Heart left ventricle (tissue), 16 donors: ENCODE measurements around the gene ABHD17A. TPM values are rescaled to one million over a fixed set of nuclear protein-coding genes. Genes with fewer than 3 reads are reported as not detected.

Experiments used
- ATAC-seq, 4 donors: fragments of 200-7000 bp; cut with Tn5 transposase; one replicate each; pipeline ENCODE4 v1.9.1; 2020 to 2022; ENCODE audit warnings: moderate library complexity in 4 of 4, mild to moderate bottlenecking in 3 of 4, moderate number of reproducible peaks in 1 of 4
- DNase-seq, 5 donors: peaks; one replicate each; pipeline ENCODE4 v3.0.0-alpha.2; 2020
- H3K27ac ChIP-seq, 12 donors: fragments of 200-600 bp; sonication (generic) in 4 of 12; one replicate each; pipeline versions ENCODE4 v1.5.0 to v1.8.0; 2016 to 2022; ENCODE audit warnings: mild to moderate bottlenecking in 2 of 12
- H3K27me3 ChIP-seq, 9 donors: fragments of 200-600 bp; sonication (generic) in 2 of 9; one replicate each; pipeline versions ENCODE4 v1.5.1 to v1.8.0; 2016 to 2022; ENCODE audit warnings: mild to moderate bottlenecking in 3 of 9
- H3K36me3 ChIP-seq, 9 donors: fragments of 200-600 bp; sonication (generic) in 2 of 9; one replicate each; pipeline versions ENCODE4 v1.5.0 to v1.8.0; 2018 to 2022; ENCODE audit warnings: mild to moderate bottlenecking in 2 of 9
- H3K4me1 ChIP-seq, 12 donors: fragments of 200-600 bp; sonication (generic) in 4 of 12; one replicate each; pipeline versions ENCODE4 v1.5.0 to v1.8.0; 2016 to 2022; ENCODE audit warnings: mild to moderate bottlenecking in 3 of 12
- H3K4me3 ChIP-seq, 12 donors: fragments of 200-600 bp; sonication (generic) in 4 of 12; one replicate each; pipeline versions ENCODE4 v1.5.0 to v1.8.0; 2017 to 2022; ENCODE audit warnings: mild to moderate bottlenecking in 9 of 12, moderate library complexity in 4 of 12
- H3K9me3 ChIP-seq, 12 donors: fragments of 200-600 bp; sonication (generic) in 4 of 12; one replicate each; pipeline versions ENCODE4 v1.5.0 to v1.8.0; 2016 to 2022; ENCODE audit warnings: mild to moderate bottlenecking in 1 of 12
- POLR2A ChIP-seq, 2 donors: fragments of 450-650 bp; IDR thresholded peaks; one replicate each; pipeline ENCODE4 v1.6.1; 2017; ENCODE audit warnings: antibody characterized with exemption in 2 of 2, mild to moderate bottlenecking in 2 of 2, moderate library complexity in 2 of 2
- WGBS, 4 donors: extraction: QIAGEN DNeasy Blood & Tissue Kit in 2 of 4; methylation state at CpG; one replicate each; pipeline versions ENCODE4 v1.1.5 to v1.1.7; 2013 to 2018; 5-methylcytosine and 5-hydroxymethylcytosine counted together
- intact Hi-C, 10 donors: fragments of 100-400 bp; cut with DNase I; formaldehyde crosslinking; loops; one replicate each; pipeline versions ENCODE4 v1.11.1 to v1.14.2; 2022
- polyA plus RNA-seq, 2 donors: library from polyadenylated mRNA; stranded (reverse); fragments of 200-250 nt; gene quantifications; one replicate each; pipeline ENCODE4 v1.2.3, GENCODE V29; 2013
- total RNA-seq, 9 donors: library from RNA; depleted of rRNA in 2 of 9; stranded (reverse); fragments of >200 nt in 2 of 9; fragmentation: NEBNext Ultra II Directional in 3 of 9; extraction: Animal tissue kit (Norgen Biotek cat#: 25700) in 3 of 9; gene quantifications; one replicate each; pipeline versions ENCODE4 v1.1.0 to v1.2.4, GENCODE V29; 2016 to 2023
- TF ChIP-seq, protein P1 (sequence below), 12 donors: fragments of 200-600 bp; sonication (generic) in 4 of 12; IDR thresholded peaks; one replicate each; pipeline versions ENCODE4 v1.5.0 to v1.8.0; 2018 to 2022; ENCODE audit warnings: antibody characterized with exemption in 12 of 12, mild to moderate bottlenecking in 5 of 12
- donor health status: ischemic (EF 13 %, LVEDD 7.1; RV severe dilation, severe dysfunction).
- donor health status: healthy with polysubstance abuse.
- donor health status: DM: no; HTN: yes; CAD: no.
- donor health status: DM: no; HTN: no; CAD: no.
- donor health status: ischemic (EF 25% LVEDD 6.9; RV normal size, moderate dysfunction).
- donor health status: ischemic (EF 25% LVEDD 5.7; RV mildly dilated, moderate dysfunction).
- donor health status: healthy.
- donor health status: DM: yes; HTN: yes; CAD: no.
- donor health status: ischemic (EF 35%, LVEDD 5.7; RV mildly dilated, moderate dysfunction).
- donor health status: nonischemic (EF 11% LVEDD 7.7; RV severe dilation, severe dysfunction).
- donor health status: DM: yes; HTN: yes; CAD: no.
- donor health status: PGD.
- donor health status: ischemic (EF 29% LVEDD 5.4; RV normal size, mild dysfunction).
- donor health status: nonischemic (EF 23%, LVEDD 6.1; RV moderate dilation, normal function).

The ABHD17A gene
- total and polyA plus RNA-seq, 11 donors, result 48.5 to 121 (median 59.2) TPM

GRCh38 chr19:1931445-1931844 lies 46.1 kb upstream of the ABHD17A start:
- no peaks in the 10 kb centered on the region for H3K36me3 ChIP-seq
- peaks cover 0 to 12% (median 0%) of the 10 kb centered on the region in 12 donors for H3K9me3 ChIP-seq
- WGBS, 4 donors, result 83 to 100% (median 93%) methylated on average over 1 of the region's 1 CpG
- no peaks in the 10 kb centered on the region for H3K27me3 ChIP-seq
- H3K27ac ChIP-seq, result no peak overlapping the region
- intact Hi-C loops, result loop anchor here in 3 of 10 donors (5.0 to 10.0 kb wide), 4 partner anchors 86 to 143 kb away; partner anchors contain the start of gene BTBD2 (in 1 of the 3)
- DNase-seq (no peak), ATAC-seq (no peak)
- H3K4me1 ChIP-seq, result peaks cover 0 to 23% (median 13%) of the 10 kb centered on the region in 12 donors
- H3K4me3 ChIP-seq, result no peak overlapping the region
- TF ChIP-seq, protein P1, sequence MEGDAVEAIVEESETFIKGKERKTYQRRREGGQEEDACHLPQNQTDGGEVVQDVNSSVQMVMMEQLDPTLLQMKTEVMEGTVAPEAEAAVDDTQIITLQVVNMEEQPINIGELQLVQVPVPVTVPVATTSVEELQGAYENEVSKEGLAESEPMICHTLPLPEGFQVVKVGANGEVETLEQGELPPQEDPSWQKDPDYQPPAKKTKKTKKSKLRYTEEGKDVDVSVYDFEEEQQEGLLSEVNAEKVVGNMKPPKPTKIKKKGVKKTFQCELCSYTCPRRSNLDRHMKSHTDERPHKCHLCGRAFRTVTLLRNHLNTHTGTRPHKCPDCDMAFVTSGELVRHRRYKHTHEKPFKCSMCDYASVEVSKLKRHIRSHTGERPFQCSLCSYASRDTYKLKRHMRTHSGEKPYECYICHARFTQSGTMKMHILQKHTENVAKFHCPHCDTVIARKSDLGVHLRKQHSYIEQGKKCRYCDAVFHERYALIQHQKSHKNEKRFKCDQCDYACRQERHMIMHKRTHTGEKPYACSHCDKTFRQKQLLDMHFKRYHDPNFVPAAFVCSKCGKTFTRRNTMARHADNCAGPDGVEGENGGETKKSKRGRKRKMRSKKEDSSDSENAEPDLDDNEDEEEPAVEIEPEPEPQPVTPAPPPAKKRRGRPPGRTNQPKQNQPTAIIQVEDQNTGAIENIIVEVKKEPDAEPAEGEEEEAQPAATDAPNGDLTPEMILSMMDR (IDR thresholded peaks at IDR 0.05), result no peak
- no peak for TF ChIP-seq POLR2A (IDR thresholded peaks at IDR 0.05)

DNA sequence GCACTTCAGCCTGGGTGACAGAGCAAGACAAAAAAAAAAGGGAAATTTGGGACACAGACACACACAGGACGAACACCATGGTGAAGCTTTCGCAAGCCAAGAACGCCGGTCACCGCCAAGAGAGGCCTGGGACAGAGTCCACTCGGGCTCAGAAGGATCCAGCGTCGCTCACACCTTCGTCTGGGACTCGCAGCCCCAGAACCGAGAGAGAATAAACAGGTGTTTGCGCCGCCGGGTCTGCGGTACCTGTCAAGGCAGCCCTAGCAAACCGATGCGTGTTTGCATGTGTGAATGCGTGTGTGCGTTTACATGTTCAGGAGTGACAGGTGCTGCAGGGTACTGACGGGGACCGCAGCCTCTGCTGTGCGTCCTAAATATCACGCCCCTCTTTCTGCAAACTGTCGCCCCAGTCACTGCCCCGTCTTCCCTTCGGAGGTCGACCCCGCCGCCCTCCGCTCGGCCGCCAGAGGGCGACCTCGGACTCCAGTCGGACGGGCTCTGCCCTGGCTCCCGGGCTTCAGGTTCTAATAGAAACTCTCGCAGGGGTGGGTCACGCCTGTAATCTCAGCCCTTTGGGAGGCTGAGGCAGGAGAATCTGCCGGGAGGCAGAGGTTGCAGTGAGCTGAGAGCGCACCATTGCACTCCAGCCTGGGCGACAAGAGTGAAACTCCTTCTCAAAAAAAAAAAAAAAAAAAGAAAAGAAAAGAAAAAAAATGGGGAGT lies 43.9 kb upstream of the ABHD17A start:
- H3K27me3 ChIP-seq, result no peaks in the 10 kb centered on the region
- peak; percentile 62 to 94 (median 90) for ATAC-seq
- H3K9me3 ChIP-seq, result peaks cover 0 to 5% (median 0%) of the 10 kb centered on the region in 12 donors
- peak; percentile 73 to 89 (median 78) for DNase-seq
- peaks cover 0 to 15% (median 10%) of the 10 kb centered on the region in 12 donors for H3K4me1 ChIP-seq
- no peak overlapping the region for H3K27ac ChIP-seq
- 10 to 28% (median 16%) methylated on average over 25 to 42 of the region's 42 CpGs for WGBS, 4 donors
- TF ChIP-seq POLR2A (IDR thresholded peaks at IDR 0.05), result no peak
- TF ChIP-seq, protein P1 (IDR thresholded peaks at IDR 0.05), result peak; percentile 82 to 95 (median 90)
- peak overlapping the region in 11 of 12 donors; percentile 21 to 59 (median 45) for H3K4me3 ChIP-seq
- intact Hi-C loops, result loop anchor here in 6 of 10 donors (2.0 to 10.0 kb wide), 7 partner anchors 64 to 386 kb away; no protein-coding TSS in a partner anchor
- peaks cover 0 to 12% (median 6%) of the 10 kb centered on the region in 9 donors for H3K36me3 ChIP-seq

DNA sequence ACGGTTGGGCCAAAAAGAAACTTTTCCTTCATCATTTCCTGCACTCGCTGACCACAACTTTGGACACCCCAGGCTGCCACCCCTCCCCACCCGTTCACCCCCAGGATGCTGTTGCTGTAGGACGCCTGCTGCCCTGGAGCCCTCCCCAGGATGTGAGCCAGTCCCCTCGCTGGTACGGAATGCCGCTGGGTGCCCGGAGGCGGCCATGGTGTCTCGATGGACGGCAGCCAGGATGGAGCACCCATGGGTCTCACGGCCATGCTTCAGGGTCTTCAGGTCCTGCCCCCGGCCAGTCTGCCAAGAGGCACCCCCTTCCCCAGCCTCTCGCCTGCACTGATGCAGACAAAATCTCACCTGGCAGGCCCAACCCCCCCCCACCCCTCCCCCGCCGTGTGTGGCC lies 40.2 kb upstream of the ABHD17A start:
- ATAC-seq, result no peak
- H3K4me3 ChIP-seq, result no peak overlapping the region
- peaks cover 0 to 2% (median 0%) of the 10 kb centered on the region in 12 donors for H3K9me3 ChIP-seq
- TF ChIP-seq POLR2A (IDR thresholded peaks at IDR 0.05), result no peak
- no peak overlapping the region for H3K27ac ChIP-seq
- intact Hi-C loops, result loop anchor here in 4 of 10 donors (5.0 to 10.0 kb wide), 4 partner anchors 142 to 389 kb away; no protein-coding TSS in a partner anchor
- no peak for DNase-seq
- H3K4me1 ChIP-seq, result peaks cover 0 to 20% (median 10%) of the 10 kb centered on the region in 12 donors
- peaks cover 0 to 44% (median 25%) of the 10 kb centered on the region in 9 donors for H3K36me3 ChIP-seq
- H3K27me3 ChIP-seq, result no peaks in the 10 kb centered on the region
- WGBS, 4 donors, result 89 to 92% (median 91%) methylated on average over 8 to 16 of the region's 16 CpGs

- Histone ChIP-seq H3K27ac (no peak overlapping the region), H3K4me3 (no peak overlapping the region), H3K9me3 (peaks cover 0 to 2% (median 0%) of the 10 kb centered on the region in 12 donors), H3K27me3 (no peaks in the 10 kb centered on the region), H3K36me3 (peaks cover 0 to 53% (median 36%) of the 10 kb centered on the region in 9 donors), H3K4me1 (peaks cover 0 to 12% (median 3%) of the 10 kb centered on the region in 12 donors)
- intact Hi-C loops, result loop anchor here in 1 of 10 donors (10.0 kb wide), 1 partner anchor 390 kb away; no protein-coding TSS in a partner anchor
- TF ChIP-seq, protein P1 (IDR thresholded peaks at IDR 0.05), result no peak
- TF ChIP-seq POLR2A (IDR thresholded peaks at IDR 0.05), result no peak
- ATAC-seq (no peak), DNase-seq (no peak)
- WGBS, 4 donors, result 93 to 94% (median 93%) methylated on average over 33 to 35 of the region's 35 CpGs
Observed at GRCh38 chr19:1924320-1924961, 39.1 kb upstream of the ABHD17A start.
